ENCODE measurements around the gene SLCO4A1. TPM values are rescaled to one million over a fixed set of nuclear protein-coding genes. Genes with fewer than 3 reads are reported as not detected.

Gene SLCO4A1
- total and polyA plus RNA-seq, 5 donors: 4.1 to 15.5 (median 5.9) TPM

DNA sequence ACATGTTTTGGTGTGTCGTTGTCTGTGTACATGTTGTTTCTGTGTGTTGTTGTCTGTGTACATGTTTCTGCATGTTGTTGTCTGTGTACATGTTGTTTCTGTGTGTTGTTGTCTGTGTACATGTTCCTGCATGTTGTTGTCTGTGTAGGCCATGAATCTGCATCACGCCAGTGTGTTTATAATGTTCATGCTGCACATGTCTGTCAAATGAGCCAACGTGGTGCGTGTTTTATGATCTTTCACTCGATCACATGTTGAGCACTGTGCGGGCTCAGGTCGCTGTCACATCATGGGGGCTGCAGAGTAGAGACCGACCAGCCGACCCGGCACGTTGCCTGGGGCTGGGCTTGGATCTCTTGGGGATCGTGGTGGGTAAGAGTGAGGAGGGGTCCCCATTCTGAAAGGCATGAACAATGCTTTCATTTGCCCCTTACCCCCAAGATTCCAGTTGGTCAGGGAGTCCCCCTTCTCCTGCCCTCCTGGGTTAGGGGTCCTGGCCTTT is 26.5 kb upstream of the SLCO4A1 start:
- no peaks in the 10 kb centered on the region for H3K4me1 ChIP-seq (ENCODE audit: control insufficient read depth, insufficient read depth, low read length)
- DNase-seq (peak in 2 of 3 donors; percentile 33 to 45), ATAC-seq (no peak)
- intact Hi-C loops (cut with DNase I): loop anchor here (5.0 to 10.0 kb wide), 5 partner anchors 111 to 211 kb away; partner anchors contain the start of gene CABLES2 (in 1 of the 4)
- no peak overlapping the region for H3K27ac ChIP-seq (ENCODE audit: low read length)
- 94% methylated on average over 12 of the region's 12 CpGs for WGBS
- H3K27me3 ChIP-seq (ENCODE audit: control insufficient read depth, insufficient read depth): no peaks in the 10 kb centered on the region
- no peaks in the 10 kb centered on the region for H3K9me3 ChIP-seq (ENCODE audit: control insufficient read depth, low read length)
- H3K4me3 ChIP-seq (ENCODE audit: low read length): no peak overlapping the region

DNA sequence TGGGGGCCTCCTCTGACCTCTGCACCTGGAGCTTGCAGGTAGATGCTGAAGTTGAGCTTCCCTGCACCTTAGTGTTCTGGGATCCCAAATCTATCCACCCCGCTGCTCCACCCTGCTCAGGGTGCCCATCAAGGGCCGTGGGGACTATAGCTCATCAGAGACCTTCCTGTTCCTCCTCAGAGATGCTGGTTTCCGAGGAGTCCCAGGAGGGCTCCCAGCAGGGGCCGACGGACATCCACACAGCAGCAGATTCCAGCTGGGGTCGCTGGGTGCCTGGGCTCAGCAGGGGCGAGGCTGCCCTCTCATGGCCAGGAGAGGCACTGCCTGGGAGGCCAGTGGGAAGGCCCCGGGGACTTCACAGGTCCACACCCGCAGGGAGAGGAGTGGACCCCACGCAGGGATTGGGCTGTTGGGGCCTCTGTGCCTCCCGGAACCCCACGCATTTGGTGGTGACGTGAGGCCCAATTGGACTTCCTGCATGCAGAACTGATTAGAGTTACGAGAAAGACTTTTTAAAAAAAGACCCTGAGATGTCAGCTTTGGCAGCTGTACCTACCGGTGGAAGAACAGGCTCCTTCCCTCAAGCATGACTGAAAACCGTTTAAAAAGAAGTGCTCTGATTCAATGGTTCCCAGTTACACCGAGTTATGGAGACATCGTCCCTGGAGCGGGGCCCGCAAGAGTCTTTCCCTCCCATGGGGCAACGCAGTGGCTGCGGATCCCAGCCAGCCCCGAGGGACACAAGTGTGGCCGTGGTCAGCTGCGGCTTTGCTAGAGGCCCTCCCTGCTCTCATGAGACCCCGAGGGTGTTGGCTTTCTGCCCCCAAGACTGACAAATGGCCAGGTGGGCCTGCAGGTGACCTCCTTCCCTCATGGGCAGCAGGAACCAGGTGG is 25.3 kb upstream of the SLCO4A1 start:
- ATAC-seq (peak; percentile 79 to 82), DNase-seq (peak; percentile 75 to 90 (median 88))
- H3K4me3 ChIP-seq (ENCODE audit: low read length): no peak overlapping the region
- intact Hi-C loops (cut with DNase I): loop anchor here (5.0 to 10.0 kb wide), 5 partner anchors 112 to 212 kb away; partner anchors contain the start of gene CABLES2 (in 1 of the 4)
- H3K9me3 ChIP-seq (ENCODE audit: control insufficient read depth, low read length): no peaks in the 10 kb centered on the region
- H3K4me1 ChIP-seq (ENCODE audit: control insufficient read depth, insufficient read depth, low read length): no peaks in the 10 kb centered on the region
- no peaks in the 10 kb centered on the region for H3K27me3 ChIP-seq (ENCODE audit: control insufficient read depth, insufficient read depth)
- peak overlapping the region; percentile 95 for H3K27ac ChIP-seq (ENCODE audit: low read length)
- 31% methylated on average over 26 of the region's 26 CpGs for WGBS

DNA sequence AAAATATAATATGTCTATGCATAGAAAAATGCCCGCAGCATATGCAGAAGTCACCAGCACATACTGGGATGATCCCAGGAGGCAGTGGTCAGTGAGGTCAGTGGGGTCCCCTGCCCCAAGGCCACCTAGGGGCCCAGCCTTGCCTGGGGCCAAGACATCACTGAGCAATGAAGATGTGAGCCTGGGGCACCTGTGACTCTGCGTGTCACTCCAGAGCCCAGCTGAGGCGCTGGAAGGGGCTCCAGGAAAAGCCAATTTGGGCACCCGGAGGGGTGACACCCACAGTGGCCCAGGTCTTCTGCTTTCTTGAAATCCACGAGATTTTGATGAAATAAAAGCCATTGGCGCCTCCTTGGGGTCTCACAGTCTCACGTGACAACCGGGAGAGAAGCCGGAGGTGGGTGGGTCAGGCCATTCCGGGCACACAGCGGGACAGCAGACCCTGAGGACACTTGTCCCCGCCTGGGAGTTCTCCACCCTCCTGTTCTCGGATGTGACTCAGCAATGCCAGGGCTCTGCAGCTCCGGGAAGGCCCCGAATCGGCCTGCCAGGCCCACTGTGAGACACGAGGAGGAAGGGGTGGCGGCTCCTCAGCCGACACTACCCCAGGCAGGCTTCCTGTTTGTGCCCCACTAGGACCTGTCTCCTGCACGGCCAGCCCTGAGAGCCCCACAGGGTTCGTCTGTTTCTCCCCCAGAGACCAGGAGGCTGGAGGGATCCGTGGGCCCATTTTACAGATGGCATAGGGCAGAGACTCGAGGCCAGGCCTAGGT is 24.4 kb upstream of the SLCO4A1 start:
- Histone ChIP-seq H3K27ac (ENCODE audit: low read length) (peak overlapping the region; percentile 95), H3K4me3 (ENCODE audit: low read length) (no peak overlapping the region), H3K4me1 (ENCODE audit: control insufficient read depth, insufficient read depth, low read length) (peaks cover 2% of the 10 kb centered on the region), H3K9me3 (ENCODE audit: control insufficient read depth, low read length) (no peaks in the 10 kb centered on the region), H3K27me3 (ENCODE audit: control insufficient read depth, insufficient read depth) (no peaks in the 10 kb centered on the region)
- intact Hi-C loops (cut with DNase I): loop anchor here (5.0 to 10.0 kb wide), 5 partner anchors 113 to 213 kb away; partner anchors contain the start of gene CABLES2 (in 1 of the 4)
- DNase-seq (peak; percentile 82 to 91 (median 87)), ATAC-seq (peak; percentile 80 to 85)
- 60% methylated on average over 23 of the region's 23 CpGs for WGBS

DNA sequence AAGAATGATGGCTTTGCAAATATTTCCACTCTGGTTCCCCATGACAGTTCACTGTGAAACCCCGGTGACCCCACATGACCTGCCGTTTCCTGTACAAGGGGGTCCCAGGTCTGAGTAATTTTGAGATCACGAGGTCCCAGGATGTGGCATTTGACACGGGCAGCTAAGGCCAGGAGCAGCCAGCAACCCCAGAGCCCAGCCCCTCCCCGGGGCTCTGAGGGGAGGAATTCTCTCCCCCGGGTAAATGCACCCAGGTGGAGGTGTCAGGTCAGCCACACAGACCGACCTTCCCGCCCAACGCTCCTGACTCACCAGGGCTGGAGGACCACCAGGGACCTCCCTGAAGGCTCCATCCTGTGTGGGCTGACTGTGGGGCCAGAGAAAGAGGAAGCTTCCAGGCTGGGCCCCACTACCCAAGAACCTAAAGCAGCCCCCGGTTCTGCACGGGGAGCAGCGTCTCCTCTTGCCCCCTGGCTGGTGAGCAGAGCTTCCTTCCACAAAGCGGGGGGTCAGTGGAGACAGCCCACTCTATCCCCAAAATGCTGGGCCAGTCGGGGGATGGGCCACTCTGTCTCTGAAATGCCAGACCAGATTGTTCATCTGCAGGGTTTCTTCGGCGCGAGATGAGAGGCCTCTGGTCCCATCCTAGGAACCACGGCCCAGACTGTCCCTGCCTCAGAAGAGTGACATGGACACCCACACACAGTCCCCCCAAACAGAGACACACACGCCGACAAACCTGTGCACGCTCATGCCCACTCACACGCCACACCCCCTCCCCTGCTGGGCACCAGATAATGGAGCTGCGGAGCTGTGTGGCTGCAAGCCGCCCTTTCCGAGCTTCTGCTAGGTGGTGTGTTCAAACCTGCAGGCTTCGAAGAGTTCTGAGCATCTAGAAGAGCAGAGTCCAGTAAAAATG is 23.4 kb upstream of the SLCO4A1 start:
- H3K27me3 ChIP-seq (ENCODE audit: control insufficient read depth, insufficient read depth): no peaks in the 10 kb centered on the region
- ATAC-seq (peak in 1 of 2 donors; percentile 0), DNase-seq (peak; percentile 42 to 60 (median 55))
- H3K4me1 ChIP-seq (ENCODE audit: control insufficient read depth, insufficient read depth, low read length): peaks cover 6% of the 10 kb centered on the region
- 68% methylated on average over 26 of the region's 26 CpGs for WGBS
- intact Hi-C loops (cut with DNase I): loop anchor here (5.0 to 10.0 kb wide), 5 partner anchors 114 to 214 kb away; partner anchors contain the start of gene CABLES2 (in 1 of the 4)
- no peak overlapping the region for H3K4me3 ChIP-seq (ENCODE audit: low read length)
- H3K27ac ChIP-seq (ENCODE audit: low read length): peak overlapping the region; percentile 49
- no peaks in the 10 kb centered on the region for H3K9me3 ChIP-seq (ENCODE audit: control insufficient read depth, low read length)

DNA sequence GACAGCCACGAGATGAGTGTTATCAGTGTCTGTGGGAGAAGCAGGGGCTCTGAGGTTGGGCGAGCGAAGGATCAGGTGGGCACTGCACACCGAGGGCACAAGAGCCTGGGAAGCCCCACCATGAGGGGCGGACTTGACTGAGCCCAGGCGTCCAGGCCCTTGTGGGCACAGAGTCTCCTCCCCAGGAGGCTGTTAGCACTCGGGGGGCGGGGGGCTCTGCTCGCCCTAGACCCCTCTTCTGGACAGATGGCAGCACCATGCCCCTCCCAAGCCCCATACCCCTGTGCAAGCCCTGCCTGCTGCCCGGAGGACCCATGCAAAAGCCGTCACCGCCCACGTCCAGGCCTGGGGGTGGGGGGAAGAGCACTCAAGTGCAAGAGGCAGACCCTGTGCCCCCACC is 21.7 kb upstream of the SLCO4A1 start:
- H3K27ac ChIP-seq (ENCODE audit: low read length): no peak overlapping the region
- intact Hi-C loops (cut with DNase I): loop anchor here in 1 of 4 donors (5.0 kb wide), 1 partner anchor 213 kb away; the partner anchor contains the start of gene CABLES2

DNA sequence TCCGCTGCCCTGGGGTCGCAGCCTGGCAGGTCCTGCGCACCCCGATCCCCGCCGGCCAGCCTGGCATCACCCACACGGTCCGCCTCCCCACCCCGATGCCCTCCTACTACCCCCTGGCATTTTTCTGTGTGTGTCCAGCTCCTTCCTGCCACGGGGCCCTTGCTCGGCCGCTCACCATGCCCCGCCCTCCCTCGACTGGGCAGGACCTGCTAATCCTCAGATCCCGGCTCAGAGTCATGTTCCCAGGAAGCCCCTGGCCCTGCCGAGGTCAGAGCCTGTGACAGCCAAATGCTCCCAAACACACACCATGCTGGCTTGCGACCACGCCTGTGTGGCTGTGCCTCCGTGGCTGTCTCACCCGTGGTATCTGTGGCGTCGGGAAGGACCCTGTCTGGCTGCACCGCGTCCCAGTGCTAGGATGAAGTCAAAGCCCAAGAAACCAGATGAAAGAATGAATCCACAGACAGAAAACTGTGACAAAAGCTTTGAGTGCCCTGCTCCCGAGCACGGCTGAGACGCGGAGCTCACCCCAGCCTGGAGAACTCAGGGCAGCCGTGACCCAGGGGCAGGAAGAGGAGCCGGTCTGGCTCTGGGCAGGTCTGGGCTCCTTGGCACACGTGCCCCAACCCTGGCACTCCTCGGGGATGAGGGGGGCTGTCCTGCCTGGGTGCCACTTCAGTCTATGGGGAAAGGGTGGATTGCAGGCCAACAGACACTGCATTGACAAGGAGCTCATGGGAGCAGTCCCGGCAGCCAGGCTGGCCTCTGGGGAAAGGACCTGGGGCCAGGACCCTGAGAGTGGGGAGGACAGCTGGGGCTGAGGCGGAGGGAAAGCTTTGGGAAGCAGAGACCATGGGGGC is 20.8 kb upstream of the SLCO4A1 start:
- 84% methylated on average over 34 of the region's 34 CpGs for WGBS
- peaks cover 12% of the 10 kb centered on the region for H3K4me1 ChIP-seq (ENCODE audit: control insufficient read depth, insufficient read depth, low read length)
- ATAC-seq (no peak), DNase-seq (peak in 2 of 3 donors; percentile 52 to 58)
- H3K27ac ChIP-seq (ENCODE audit: low read length): peak overlapping the region; percentile 8
- no peaks in the 10 kb centered on the region for H3K9me3 ChIP-seq (ENCODE audit: control insufficient read depth, low read length)
- no peaks in the 10 kb centered on the region for H3K27me3 ChIP-seq (ENCODE audit: control insufficient read depth, insufficient read depth)
- intact Hi-C loops (cut with DNase I): loop anchor here in 1 of 4 donors (5.0 kb wide), 1 partner anchor 214 kb away; the partner anchor contains the start of gene CABLES2
- H3K4me3 ChIP-seq (ENCODE audit: low read length): no peak overlapping the region

More for the DNA sequence above, 21.7 kb upstream of the SLCO4A1 start:
- WGBS: 77% methylated on average over 13 of the region's 13 CpGs
- no peak overlapping the region for H3K4me3 ChIP-seq (ENCODE audit: low read length)
- H3K4me1 ChIP-seq (ENCODE audit: control insufficient read depth, insufficient read depth, low read length): peaks cover 12% of the 10 kb centered on the region
- peak in 2 of 3 donors; percentile 42 to 49 for DNase-seq
- ATAC-seq: no peak
- no peaks in the 10 kb centered on the region for H3K27me3 ChIP-seq (ENCODE audit: control insufficient read depth, insufficient read depth)
- no peaks in the 10 kb centered on the region for H3K9me3 ChIP-seq (ENCODE audit: control insufficient read depth, low read length)

DNA sequence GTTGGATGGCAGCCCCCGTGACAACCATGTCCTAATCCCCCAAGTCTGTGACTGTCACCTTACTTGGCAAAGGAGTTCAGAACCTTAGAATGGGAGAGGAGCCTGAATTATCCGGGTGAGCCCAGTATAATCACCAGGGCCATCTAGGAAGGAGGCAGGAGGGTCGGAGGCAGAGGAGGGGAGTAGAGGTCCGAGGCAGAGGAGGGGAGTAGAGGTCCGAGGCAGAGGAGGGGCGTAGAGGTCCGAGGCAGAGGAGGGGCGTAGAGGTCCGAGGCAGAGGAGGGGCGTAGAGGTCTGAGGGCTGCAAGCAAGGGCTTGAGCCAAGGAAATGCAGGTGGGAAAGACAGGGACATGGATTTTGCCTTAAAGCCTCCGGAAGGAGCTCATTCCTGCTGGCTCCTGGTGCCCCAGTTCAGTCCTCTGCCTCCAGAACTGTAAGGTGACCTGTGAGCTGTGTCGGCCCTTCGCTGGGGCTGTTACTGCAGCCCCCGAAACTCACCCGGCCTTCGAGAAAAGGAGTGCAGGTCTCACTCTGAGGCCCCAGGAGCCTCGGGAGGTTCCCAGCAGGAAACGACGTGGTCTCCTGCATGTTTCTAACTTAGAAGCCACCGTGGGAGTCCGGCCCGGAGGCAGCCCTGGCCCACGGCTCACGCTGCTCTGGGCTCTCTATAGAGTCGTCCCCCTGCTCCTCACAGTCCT is 20.0 kb upstream of the SLCO4A1 start:
- Histone ChIP-seq H3K4me1 (ENCODE audit: control insufficient read depth, insufficient read depth, low read length) (peaks cover 12% of the 10 kb centered on the region), H3K27ac (ENCODE audit: low read length) (peak overlapping the region; percentile 88), H3K9me3 (ENCODE audit: control insufficient read depth, low read length) (no peaks in the 10 kb centered on the region), H3K4me3 (ENCODE audit: low read length) (no peak overlapping the region), H3K27me3 (ENCODE audit: control insufficient read depth, insufficient read depth) (no peaks in the 10 kb centered on the region)
- DNase-seq: no peak
- ATAC-seq: no peak
- intact Hi-C loops (cut with DNase I): loop anchor here in 1 of 4 donors (5.0 kb wide), 1 partner anchor 215 kb away; the partner anchor contains the start of gene CABLES2
- 74% methylated on average over 25 of the region's 25 CpGs for WGBS

DNA sequence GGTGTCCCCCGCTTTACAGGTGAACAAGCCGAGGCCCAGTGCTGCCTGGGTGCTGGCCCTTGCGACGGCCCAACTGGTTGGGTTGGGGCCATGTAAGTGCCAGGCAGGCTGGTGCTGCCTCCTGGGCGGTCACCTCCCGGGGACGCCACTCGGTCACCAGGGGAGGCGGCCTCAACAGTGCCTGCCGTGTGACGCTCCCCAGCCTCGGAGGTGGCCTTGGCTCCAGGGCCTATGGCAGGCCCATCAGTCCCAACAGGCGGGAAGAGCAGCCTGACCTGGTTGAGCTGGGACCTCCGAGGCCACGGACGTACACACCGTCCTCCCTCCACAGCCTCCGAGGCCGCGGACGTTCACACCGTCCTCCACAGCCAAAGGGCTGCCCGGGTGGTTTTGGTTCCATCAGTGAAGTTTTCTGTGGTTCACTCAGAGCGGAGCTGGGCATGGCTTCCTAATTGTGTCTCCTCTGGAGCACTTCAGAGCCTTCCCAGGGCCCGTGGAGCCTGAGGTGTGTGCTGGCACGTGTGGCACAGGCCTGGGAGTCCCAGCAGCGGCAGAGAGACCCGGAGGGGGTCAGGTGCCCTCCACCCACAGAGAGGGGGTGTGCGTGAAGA is 19.3 kb upstream of the SLCO4A1 start:
- Histone ChIP-seq H3K27me3 (ENCODE audit: control insufficient read depth, insufficient read depth) (no peaks in the 10 kb centered on the region), H3K4me1 (ENCODE audit: control insufficient read depth, insufficient read depth, low read length) (peaks cover 12% of the 10 kb centered on the region), H3K4me3 (ENCODE audit: low read length) (no peak overlapping the region), H3K9me3 (ENCODE audit: control insufficient read depth, low read length) (no peaks in the 10 kb centered on the region), H3K27ac (ENCODE audit: low read length) (peak overlapping the region; percentile 88)
- ATAC-seq: peak in 1 of 2 donors; percentile 5
- intact Hi-C loops (cut with DNase I): loop anchor here in 1 of 4 donors (5.0 kb wide), 1 partner anchor 216 kb away; the partner anchor contains the start of gene CABLES2
- DNase-seq: peak in 2 of 3 donors; percentile 55 to 64
- WGBS: 80% methylated on average over 29 of the region's 29 CpGs
